NB4 (cell line): ENCODE results near the gene TBCK.

Source experiments
- MYC ChIP-seq: IDR thresholded peaks from 2 replicates; pipeline ENCODE4 v1.6.1; 2011; ENCODE audit warnings: low read depth, low read length
- POLR2A ChIP-seq: IDR thresholded peaks from 2 replicates; pipeline ENCODE4 v1.6.1; 2011; ENCODE audit warnings: mild to moderate bottlenecking; ENCODE audit not compliant: insufficient read length; ENCODE audit errors: extremely low read depth
- TF ChIP-seq, protein P1 (sequence below): IDR thresholded peaks from one replicate; pipeline ENCODE4 v1.5.1; 2012; ENCODE audit warnings: low read depth, low read length

DNA sequence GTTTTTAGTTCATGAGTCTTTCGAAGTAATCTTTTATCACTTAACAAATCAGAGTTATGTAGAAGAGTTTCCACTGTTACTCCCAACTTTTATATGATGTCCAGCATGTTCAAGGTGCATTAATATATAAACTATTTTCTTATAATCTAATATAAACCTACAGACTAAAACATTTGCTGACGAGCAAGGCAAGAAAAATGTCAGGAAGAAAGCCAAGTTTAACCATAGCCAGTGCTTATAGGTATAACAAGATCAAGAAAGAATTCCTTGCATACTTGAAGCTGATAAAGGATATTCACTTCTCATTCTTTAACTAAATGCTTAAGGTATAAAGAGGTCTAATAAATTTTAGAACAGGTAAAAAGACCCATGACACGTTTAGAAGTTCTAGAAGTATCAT is 253.0 kb downstream of the TBCK start:
- TF ChIP-seq, protein P1, sequence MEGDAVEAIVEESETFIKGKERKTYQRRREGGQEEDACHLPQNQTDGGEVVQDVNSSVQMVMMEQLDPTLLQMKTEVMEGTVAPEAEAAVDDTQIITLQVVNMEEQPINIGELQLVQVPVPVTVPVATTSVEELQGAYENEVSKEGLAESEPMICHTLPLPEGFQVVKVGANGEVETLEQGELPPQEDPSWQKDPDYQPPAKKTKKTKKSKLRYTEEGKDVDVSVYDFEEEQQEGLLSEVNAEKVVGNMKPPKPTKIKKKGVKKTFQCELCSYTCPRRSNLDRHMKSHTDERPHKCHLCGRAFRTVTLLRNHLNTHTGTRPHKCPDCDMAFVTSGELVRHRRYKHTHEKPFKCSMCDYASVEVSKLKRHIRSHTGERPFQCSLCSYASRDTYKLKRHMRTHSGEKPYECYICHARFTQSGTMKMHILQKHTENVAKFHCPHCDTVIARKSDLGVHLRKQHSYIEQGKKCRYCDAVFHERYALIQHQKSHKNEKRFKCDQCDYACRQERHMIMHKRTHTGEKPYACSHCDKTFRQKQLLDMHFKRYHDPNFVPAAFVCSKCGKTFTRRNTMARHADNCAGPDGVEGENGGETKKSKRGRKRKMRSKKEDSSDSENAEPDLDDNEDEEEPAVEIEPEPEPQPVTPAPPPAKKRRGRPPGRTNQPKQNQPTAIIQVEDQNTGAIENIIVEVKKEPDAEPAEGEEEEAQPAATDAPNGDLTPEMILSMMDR: no peak
- TF ChIP-seq POLR2A (no peak), MYC (no peak)
